Prostate gland (tissue), 2 donors: ENCODE data around the gene HADHA. TPM values are rescaled to one million over a fixed set of nuclear protein-coding genes. Genes with fewer than 3 reads are reported as not detected.

Source experiments
- DNase-seq: peaks from one replicate; pipeline ENCODE4 v3.0.0-alpha.2; 2019; ENCODE audit warnings: low spot score
- H3K27ac ChIP-seq, 2 donors: fragments of 200-600 bp; sonication (generic); 2 replicates each; pipeline ENCODE4 v1.5.1; 2017 to 2019
- H3K27me3 ChIP-seq: fragments of 200-600 bp; sonication (generic); replicated peaks from 2 replicates; pipeline ENCODE4 v1.5.1; 2019; ENCODE audit not compliant: insufficient read depth
- H3K36me3 ChIP-seq, 2 donors: fragments of 200-600 bp; sonication (generic); 1 replicate in 1 of 2; 2 replicates in 1 of 2; pipeline versions ENCODE4 v1.5.1 to v1.8.1; 2017 to 2019
- H3K4me1 ChIP-seq: fragments of 200-600 bp; sonication (generic); replicated peaks from 2 replicates; pipeline ENCODE4 v1.5.1; 2019
- H3K4me3 ChIP-seq, 2 donors: fragments of 200-600 bp; sonication (generic); 2 replicates each; pipeline ENCODE4 v1.5.1; 2017 to 2019
- H3K9me3 ChIP-seq: fragments of 200-600 bp; sonication (generic); 2 replicates; pipeline ENCODE4 v1.5.1; 2017
- POLR2A ChIP-seq: fragments of 450-650 bp; IDR thresholded peaks from one replicate; pipeline ENCODE4 v1.6.1; 2016; ENCODE audit warnings: antibody characterized with exemption, mild to moderate bottlenecking
- POLR2AphosphoS5 ChIP-seq: sonication (generic); formaldehyde crosslinking; IDR thresholded peaks from one replicate; pipeline ENCODE4 v1.6.1; 2017; ENCODE audit warnings: antibody characterized with exemption
- WGBS: methylation state at CpG from one replicate; pipeline ENCODE4 v1.1.5; 2018; 5-methylcytosine and 5-hydroxymethylcytosine counted together
- intact Hi-C: fragments of 100-400 bp; cut with DNase I; formaldehyde crosslinking; loops from one replicate; pipeline ENCODE4 v1.14.2; 2022
- total RNA-seq, 2 donors: library from RNA; depleted of rRNA; stranded (reverse); fragments of >200 nt; gene quantifications; one replicate each; pipeline ENCODE4 v1.1.0, GENCODE V29; 2016
- TF ChIP-seq, protein P1 (sequence below), 4 experiments: fragments of 200-600 bp in 2 of 4; fragments of 450-650 bp in 2 of 4; sonication (generic) in 2 of 4; IDR thresholded peaks; 1 replicate in 3 of 4; 2 replicates in 1 of 4; pipeline ENCODE4 v1.5.1; 2016 to 2019; ENCODE audit warnings: antibody characterized with exemption in 4 of 4, mild to moderate bottlenecking in 2 of 4, moderate library complexity in 2 of 4

HADHA gene
- total RNA-seq, 2 donors from 2014 or later, result 96.6 to 107 TPM

DNA sequence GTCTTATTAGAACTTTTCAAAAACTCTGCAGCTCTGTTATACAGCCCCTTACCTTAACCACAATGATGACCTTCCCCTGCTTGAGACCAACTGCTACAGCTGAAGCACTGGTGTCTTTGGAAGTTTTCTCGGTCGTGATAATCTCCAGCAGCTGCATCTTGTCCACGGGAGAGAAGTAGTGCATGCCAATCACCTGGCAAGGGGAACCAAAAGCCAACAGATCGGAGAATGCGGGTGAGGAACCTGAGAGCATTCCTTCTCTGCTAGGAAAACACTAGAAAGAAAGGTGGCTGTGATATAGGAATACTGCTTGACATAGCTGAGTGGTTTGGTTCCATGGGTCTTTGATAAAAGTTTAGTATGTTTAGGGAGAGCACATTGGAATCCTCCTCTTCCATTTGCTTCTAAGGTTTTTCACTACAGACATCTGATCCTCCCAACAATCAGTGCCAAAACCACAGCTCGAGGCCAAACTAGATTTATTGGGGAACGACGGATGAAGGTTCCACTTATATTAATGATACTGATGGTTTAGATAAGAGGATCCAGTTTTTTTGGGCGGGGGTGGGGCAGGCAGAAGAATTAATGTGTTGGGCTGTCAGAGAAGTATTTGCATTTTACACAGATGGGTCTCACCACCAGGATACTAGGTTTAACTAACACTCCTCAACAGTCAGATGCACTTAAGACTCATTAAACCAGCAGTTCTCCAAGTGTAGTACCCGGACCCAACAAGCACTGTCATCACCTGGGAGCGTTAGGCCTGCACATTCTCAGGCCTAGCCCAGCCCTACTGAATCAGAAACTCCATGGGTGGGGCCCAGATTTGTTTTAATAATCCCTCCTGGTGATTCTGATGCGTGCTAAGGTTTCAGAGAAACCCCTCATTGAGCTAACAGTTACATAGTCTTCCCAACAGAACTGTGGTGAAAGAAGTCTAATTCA lies 49.1 kb downstream of the HADHA start:
- WGBS, result 39% methylated on average over 12 of the region's 12 CpGs

GRCh38 chr2:26193578-26194231 lies 50.7 kb downstream of the HADHA start:
- Histone ChIP-seq H3K4me1 (no peaks in the 10 kb centered on the region), H3K9me3 (no peaks in the 10 kb centered on the region), H3K4me3 (no peak overlapping the region), H3K36me3 (peaks cover 5 to 10% of the 10 kb centered on the region in 2 donors), H3K27ac (no peak overlapping the region), H3K27me3 (no peaks in the 10 kb centered on the region)
- WGBS, result 93% methylated on average over 10 of the region's 10 CpGs
- DNase-seq, result no peak
- intact Hi-C loops, result no loop called here
- TF ChIP-seq POLR2A (no peak), POLR2AphosphoS5 (no peak)
- TF ChIP-seq, protein P1, sequence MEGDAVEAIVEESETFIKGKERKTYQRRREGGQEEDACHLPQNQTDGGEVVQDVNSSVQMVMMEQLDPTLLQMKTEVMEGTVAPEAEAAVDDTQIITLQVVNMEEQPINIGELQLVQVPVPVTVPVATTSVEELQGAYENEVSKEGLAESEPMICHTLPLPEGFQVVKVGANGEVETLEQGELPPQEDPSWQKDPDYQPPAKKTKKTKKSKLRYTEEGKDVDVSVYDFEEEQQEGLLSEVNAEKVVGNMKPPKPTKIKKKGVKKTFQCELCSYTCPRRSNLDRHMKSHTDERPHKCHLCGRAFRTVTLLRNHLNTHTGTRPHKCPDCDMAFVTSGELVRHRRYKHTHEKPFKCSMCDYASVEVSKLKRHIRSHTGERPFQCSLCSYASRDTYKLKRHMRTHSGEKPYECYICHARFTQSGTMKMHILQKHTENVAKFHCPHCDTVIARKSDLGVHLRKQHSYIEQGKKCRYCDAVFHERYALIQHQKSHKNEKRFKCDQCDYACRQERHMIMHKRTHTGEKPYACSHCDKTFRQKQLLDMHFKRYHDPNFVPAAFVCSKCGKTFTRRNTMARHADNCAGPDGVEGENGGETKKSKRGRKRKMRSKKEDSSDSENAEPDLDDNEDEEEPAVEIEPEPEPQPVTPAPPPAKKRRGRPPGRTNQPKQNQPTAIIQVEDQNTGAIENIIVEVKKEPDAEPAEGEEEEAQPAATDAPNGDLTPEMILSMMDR (IDR thresholded peaks at IDR 0.05), result no peak

More for the DNA sequence above, 49.1 kb downstream of the HADHA start:
- no peak overlapping the region for H3K4me3 ChIP-seq
- no peak overlapping the region for H3K27ac ChIP-seq
- H3K9me3 ChIP-seq, result no peaks in the 10 kb centered on the region
- TF ChIP-seq POLR2A, result no peak
- TF ChIP-seq, protein P1 (IDR thresholded peaks at IDR 0.05), result no peak
- TF ChIP-seq POLR2AphosphoS5, result no peak
- no peaks in the 10 kb centered on the region for H3K27me3 ChIP-seq
- intact Hi-C loops, result no loop called here
- no peaks in the 10 kb centered on the region for H3K4me1 ChIP-seq
- peaks cover 5 to 10% of the 10 kb centered on the region in 2 donors for H3K36me3 ChIP-seq
- no peak for DNase-seq

DNA sequence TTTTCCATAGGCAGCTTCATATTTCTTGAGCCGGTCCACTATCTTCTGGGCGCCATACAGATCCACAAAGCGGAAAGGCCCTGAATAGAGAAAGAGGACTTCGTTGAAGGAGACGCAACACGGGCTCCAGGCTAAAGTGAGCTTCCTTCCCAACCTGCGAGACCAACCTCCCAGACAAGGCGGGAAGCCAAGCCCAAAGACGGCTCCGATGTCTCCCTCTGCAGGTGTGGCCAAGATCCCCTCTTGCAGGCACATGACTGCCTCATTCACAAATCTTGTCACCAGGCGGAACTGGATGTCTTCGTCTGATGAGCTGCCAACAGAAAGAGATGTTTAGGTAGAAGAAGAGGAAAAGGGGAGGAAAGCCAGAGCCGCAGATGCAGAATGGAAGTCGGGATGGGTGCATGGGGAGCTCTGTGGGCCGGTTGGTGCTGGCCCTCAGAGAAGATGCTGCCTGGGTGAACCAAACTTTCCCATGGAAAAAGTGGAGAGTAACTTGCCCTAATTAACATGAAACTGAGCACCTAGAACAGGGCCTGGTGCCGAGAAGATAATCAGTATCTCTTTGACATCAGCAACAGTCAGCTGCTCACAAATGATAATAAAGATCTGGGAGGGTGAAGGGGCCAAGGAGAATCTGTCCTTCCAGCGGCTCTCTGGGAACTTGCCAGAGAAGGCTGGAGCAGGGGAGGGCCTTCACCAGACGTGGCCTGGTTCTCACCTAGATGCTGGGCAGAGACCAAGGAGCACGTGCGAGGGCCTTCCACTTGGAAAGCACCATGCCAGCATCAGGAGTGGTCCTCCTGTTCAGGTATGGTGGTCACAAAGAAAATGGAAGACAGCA lies 52.9 kb downstream of the HADHA start:
- Histone ChIP-seq H3K36me3 (peaks cover 5 to 10% of the 10 kb centered on the region in 2 donors), H3K4me1 (no peaks in the 10 kb centered on the region), H3K4me3 (no peak overlapping the region), H3K27ac (no peak overlapping the region), H3K9me3 (no peaks in the 10 kb centered on the region), H3K27me3 (no peaks in the 10 kb centered on the region)
- intact Hi-C loops, result no loop called here
- TF ChIP-seq POLR2A (no peak), POLR2AphosphoS5 (no peak)
- TF ChIP-seq, protein P1 (IDR thresholded peaks at IDR 0.05), result no peak
- 77% methylated on average over 20 of the region's 20 CpGs for WGBS
- no peak for DNase-seq

GRCh38 chr2:26190369-26190768 lies 54.1 kb downstream of the HADHA start:
- Histone ChIP-seq H3K36me3 (peaks cover 5 to 10% of the 10 kb centered on the region in 2 donors), H3K4me3 (no peak overlapping the region), H3K9me3 (no peaks in the 10 kb centered on the region), H3K27me3 (no peaks in the 10 kb centered on the region), H3K4me1 (no peaks in the 10 kb centered on the region), H3K27ac (no peak overlapping the region)
- intact Hi-C loops, result no loop called here
- no peak for DNase-seq
- WGBS, result 85% methylated on average over 7 of the region's 7 CpGs
- TF ChIP-seq POLR2AphosphoS5 (no peak), POLR2A (no peak)
- TF ChIP-seq, protein P1 (IDR thresholded peaks at IDR 0.05), result no peak
